PC-3 (cell line): ENCODE results near the gene FASN.

Source experiments
- CTCF ChIP-seq: fragments of 300-600 bp; sonication (generic); conservative IDR thresholded peaks from 2 replicates; pipeline ENCODE4 v1.5.1; 2017; ENCODE audit warnings: antibody characterized with exemption, low read depth, mild to moderate bottlenecking, low read length
- EZH2 ChIP-seq: fragments of 300-600 bp; sonication (generic); IDR thresholded peaks from one replicate; pipeline ENCODE4 v1.6.1; 2017; ENCODE audit warnings: antibody characterized with exemption, mild to moderate bottlenecking, low read length; ENCODE audit not compliant: unreplicated experiment

- no peak for TF ChIP-seq CTCF
- TF ChIP-seq EZH2: no peak
Measured at GRCh38 chr17:82112181-82112913, 14.3 kb upstream of the FASN start.
